H1 (cell line): Measurements from ENCODE around the gene BHMT. TPM values are rescaled to one million over a fixed set of nuclear protein-coding genes. Genes with fewer than 3 reads are reported as not detected.

ENCODE experiments used
- CTCF ChIA-PET: fragments of 300-600 bp; sonication (Branson Sonifier 250); formaldehyde crosslinking; loops from one replicate; lab custom pipeline; 2021; ENCODE audit not compliant: partially characterized antibody; lab: Charles Lee
- POLR2A ChIA-PET: fragments of 300-600 bp; sonication (Branson Sonifier 250); formaldehyde crosslinking; loops from one replicate; lab custom pipeline; 2021; ENCODE audit warnings: inconsistent platforms; ENCODE audit not compliant: partially characterized antibody; lab: Charles Lee
- DNase-seq, 2 experiments: peaks; one replicate each; pipeline versions ENCODE4 v3.0.0 to v3.0.0-alpha.2; 2010 to 2022; ENCODE audit warnings: low spot score in 2 of 2, low read depth in 1 of 2, mixed read lengths in 1 of 2
- FAIRE-seq: peaks from 2 replicates; lab custom pipeline; 2011; peaks lifted over from hg19 to GRCh38; lab: Jason Lieb, UNC
- H2AFZ ChIP-seq: 2 replicates; pipeline ENCODE4 v1.8.1; 2012; ENCODE audit warnings: low read length, inconsistent platforms
- H2AK5ac ChIP-seq: 2 replicates; pipeline ENCODE4 v1.6.1; 2013; ENCODE audit warnings: low read depth, low read length
- H2BK120ac ChIP-seq: replicated peaks from 2 replicates; pipeline ENCODE3; 2013; ENCODE audit warnings: low read depth, low read length, inconsistent platforms
- H2BK12ac ChIP-seq: 2 replicates; pipeline ENCODE4 v1.6.1; 2013; ENCODE audit warnings: low read depth, low read length
- H2BK15ac ChIP-seq: 2 replicates; pipeline ENCODE4 v1.6.1; 2013; ENCODE audit warnings: low read length
- H2BK20ac ChIP-seq: 2 replicates; pipeline ENCODE4 v1.6.1; 2013; ENCODE audit warnings: low read length
- H2BK5ac ChIP-seq: 2 replicates; pipeline ENCODE4 v1.6.1; 2013; ENCODE audit warnings: low read depth, low read length
- H3K14ac ChIP-seq: 2 replicates; pipeline ENCODE4 v1.6.1; 2013; ENCODE audit warnings: inconsistent platforms; ENCODE audit not compliant: insufficient read length
- H3K18ac ChIP-seq: 2 replicates; pipeline ENCODE4 v1.6.1; 2013; ENCODE audit warnings: low read length; ENCODE audit errors: extremely low read depth
- H3K23ac ChIP-seq: 2 replicates; pipeline ENCODE4 v1.6.1; 2013; ENCODE audit warnings: inconsistent platforms; ENCODE audit not compliant: insufficient read length
- H3K23me2 ChIP-seq: 2 replicates; pipeline ENCODE4 v1.6.1; 2013; ENCODE audit warnings: low read depth, low read length
- H3K27ac ChIP-seq: 2 replicates; pipeline ENCODE4 v1.6.1; 2011; ENCODE audit warnings: low read depth, low read length, inconsistent platforms
- H3K27me3 ChIP-seq, 4 experiments: replicated peaks in 1 of 4; 1 replicate in 1 of 4; 2 replicates in 3 of 4; pipeline versions ENCODE4 v1.6.1 to v1.8.1; 2011 to 2013; ENCODE audit warnings: low read length in 3 of 4, mild to moderate bottlenecking in 3 of 4, inconsistent platforms in 2 of 4, mixed read lengths in 2 of 4, moderate library complexity in 1 of 4; ENCODE audit not compliant: control insufficient read depth in 3 of 4, insufficient read depth in 3 of 4; ENCODE audit errors: extremely low read depth in 1 of 4
- H3K36me3 ChIP-seq, 4 experiments: 2 replicates each; pipeline versions ENCODE4 v1.6.1 to v1.8.1; 2011 to 2013; ENCODE audit warnings: mild to moderate bottlenecking in 4 of 4, low read length in 3 of 4, moderate library complexity in 2 of 4, control low read depth in 1 of 4, inconsistent platforms in 1 of 4; ENCODE audit not compliant: insufficient read depth in 4 of 4, control insufficient read depth in 2 of 4
- H3K4ac ChIP-seq: replicated peaks from 2 replicates; pipeline ENCODE3; 2013; ENCODE audit warnings: low read length, low read depth, mixed read lengths, inconsistent platforms; ENCODE audit not compliant: insufficient read length
- H3K4me1 ChIP-seq, 4 experiments: replicated peaks in 1 of 4; 1 replicate in 1 of 4; 2 replicates in 3 of 4; pipeline versions ENCODE4 v1.6.1 to v1.8.1; 2011 to 2013; ENCODE audit warnings: low read length in 3 of 4, inconsistent platforms in 2 of 4, mixed read lengths in 1 of 4; ENCODE audit not compliant: insufficient read depth in 4 of 4, control insufficient read depth in 3 of 4
- H3K4me2 ChIP-seq, 2 experiments: 2 replicates each; pipeline versions ENCODE4 v1.6.1 to v1.8.1; 2011 to 2013; ENCODE audit warnings: low read depth in 2 of 2, low read length in 2 of 2, control low read depth in 1 of 2, inconsistent platforms in 1 of 2, mild to moderate bottlenecking in 1 of 2; ENCODE audit not compliant: insufficient read depth in 1 of 2
- H3K4me3 ChIP-seq, 4 experiments: fragments of 200-600, 300-600 bp in 1 of 4; sonication (generic), shearing (Covaris generic), sonication (Bioruptor Twin) in 1 of 4; 2 replicates each; pipeline versions ENCODE4 v1.5.1 to v1.8.1; 2011 to 2016; ENCODE audit warnings: low read length in 4 of 4, low read depth in 3 of 4, control low read depth in 2 of 4, inconsistent platforms in 2 of 4, mild to moderate bottlenecking in 2 of 4, mixed read lengths in 1 of 4, moderate library complexity in 1 of 4; ENCODE audit not compliant: insufficient read depth in 2 of 4; ENCODE audit errors: extremely low read depth in 1 of 4
- H3K56ac ChIP-seq: replicated peaks from 2 replicates; pipeline ENCODE3; 2013; ENCODE audit warnings: low read depth, mild to moderate bottlenecking, mixed read lengths, low read length, inconsistent platforms; ENCODE audit not compliant: insufficient read length
- H3K79me1 ChIP-seq: 2 replicates; pipeline ENCODE4 v1.6.1; 2013; ENCODE audit warnings: low read depth, low read length, control low read depth
- H3K79me2 ChIP-seq, 2 experiments: 2 replicates each; pipeline versions ENCODE4 v1.6.1 to v1.8.1; 2012 to 2013; ENCODE audit warnings: low read length in 2 of 2, mild to moderate bottlenecking in 2 of 2, inconsistent platforms in 1 of 2; ENCODE audit not compliant: insufficient read depth in 2 of 2, control insufficient read depth in 1 of 2
- H3K9ac ChIP-seq, 4 experiments: replicated peaks in 1 of 4; 1 replicate in 1 of 4; 2 replicates in 3 of 4; pipeline versions ENCODE4 v1.6.1 to v1.8.1; 2011 to 2013; ENCODE audit warnings: low read depth in 3 of 4, low read length in 3 of 4, control low read depth in 2 of 4, mild to moderate bottlenecking in 2 of 4, moderate library complexity in 2 of 4, inconsistent platforms in 1 of 4; ENCODE audit errors: extremely low read depth in 1 of 4
- H3K9me3 ChIP-seq, 2 experiments: 2 replicates each; pipeline versions ENCODE4 v1.6.1 to v1.8.1; 2012 to 2013; ENCODE audit warnings: mild to moderate bottlenecking in 2 of 2, moderate library complexity in 2 of 2, control low read depth in 1 of 2, inconsistent platforms in 1 of 2, low read depth in 1 of 2, low read length in 1 of 2, mixed read lengths in 1 of 2; ENCODE audit not compliant: insufficient read depth in 2 of 2
- H4K20me1 ChIP-seq, 2 experiments: replicated peaks in 1 of 2; 2 replicates each; pipeline versions ENCODE3 to v1.8.1; 2011 to 2013; ENCODE audit warnings: inconsistent platforms in 2 of 2, low read length in 2 of 2, mild to moderate bottlenecking in 1 of 2; ENCODE audit not compliant: insufficient read depth in 2 of 2, control insufficient read depth in 1 of 2
- H4K5ac ChIP-seq: 2 replicates; pipeline ENCODE4 v1.6.1; 2013; ENCODE audit warnings: low read length, low read depth, mixed read lengths, inconsistent platforms; ENCODE audit not compliant: insufficient read length
- H4K8ac ChIP-seq: 2 replicates; pipeline ENCODE4 v1.8.0; 2013; ENCODE audit warnings: mild to moderate bottlenecking, moderate library complexity, low read length, inconsistent platforms; ENCODE audit not compliant: insufficient read depth; ENCODE audit errors: extremely low read depth
- H4K91ac ChIP-seq: replicated peaks from 2 replicates; pipeline ENCODE3; 2013; ENCODE audit warnings: low read length, mixed read lengths, inconsistent platforms; ENCODE audit not compliant: insufficient read length
- CEBPB ChIP-seq: IDR thresholded peaks from 2 replicates; pipeline ENCODE4 v1.6.1; 2012; ENCODE audit warnings: low read depth, low read length
- CREB1 ChIP-seq: IDR thresholded peaks from 2 replicates; pipeline ENCODE4 v1.6.1; 2012; ENCODE audit warnings: inconsistent platforms
- EZH2 ChIP-seq: fragments of 200-600 bp; sonication (generic); IDR thresholded peaks from 2 replicates; pipeline ENCODE4 v1.7.1; 2012; ENCODE audit warnings: low read depth, mild to moderate bottlenecking, moderate library complexity, low read length, inconsistent platforms; ENCODE audit not compliant: severe bottlenecking
- FOSL1 ChIP-seq: IDR thresholded peaks from 2 replicates; pipeline ENCODE4 v1.6.1; 2011; ENCODE audit warnings: mild to moderate bottlenecking, low read depth, low read length, moderate library complexity; ENCODE audit not compliant: insufficient read depth
- GABPA ChIP-seq: IDR thresholded peaks from 2 replicates; pipeline ENCODE4 v1.6.1; 2011; ENCODE audit warnings: mild to moderate bottlenecking, low read length, moderate library complexity, borderline replicate concordance; ENCODE audit not compliant: insufficient read depth
- HDAC2 ChIP-seq, 2 experiments: fragments of 300-600 bp in 1 of 2; sonication (generic) in 1 of 2; IDR thresholded peaks; 2 replicates each; pipeline ENCODE4 v1.6.1; 2011 to 2012; ENCODE audit warnings: low read depth in 2 of 2, low read length in 2 of 2, mild to moderate bottlenecking in 2 of 2, moderate library complexity in 2 of 2, borderline replicate concordance in 1 of 2, inconsistent platforms in 1 of 2
- MAFK ChIP-seq: IDR thresholded peaks from 2 replicates; pipeline ENCODE4 v1.6.1; 2012; ENCODE audit warnings: low read depth, mild to moderate bottlenecking, improper control_type of control experiment, low read length
- POLR2AphosphoS5 ChIP-seq: IDR thresholded peaks from 2 replicates; pipeline ENCODE4 v1.6.1; 2011; ENCODE audit warnings: low read depth, low read length
- POU5F1 ChIP-seq: IDR thresholded peaks from 2 replicates; pipeline ENCODE4 v1.6.1; 2011; ENCODE audit warnings: low read depth, mild to moderate bottlenecking, low read length, moderate library complexity
- RNF2 ChIP-seq: fragments of 200-900, 300-1000 bp; sonication (generic); IDR thresholded peaks from 2 replicates; pipeline ENCODE4 v1.7.1; 2016; ENCODE audit warnings: borderline replicate concordance, low read depth, mild to moderate bottlenecking, antibody characterized with exemption, low read length; ENCODE audit not compliant: poor library complexity, severe bottlenecking; ENCODE audit errors: missing control alignments
- SIRT6 ChIP-seq: IDR thresholded peaks from one replicate; pipeline ENCODE4 v1.7.1; 2012; ENCODE audit warnings: low read length, inconsistent platforms
- TAF1 ChIP-seq: IDR thresholded peaks from 2 replicates; pipeline ENCODE4 v1.6.1; 2011; ENCODE audit warnings: mild to moderate bottlenecking, low read depth, low read length
- WGBS, 2 experiments: shearing (Covaris generic) in 1 of 2; methylation state at CpG; one replicate each; pipeline versions ENCODE4 v1.1.6 to v1.1.7; 2013 to 2015; ENCODE audit warnings: low lambda C conversion rate in 2 of 2, mixed read lengths in 2 of 2, inconsistent platforms in 1 of 2, low coverage in 1 of 2, missing lambda C conversion rate in 1 of 2; ENCODE audit not compliant: insufficient replicate concordance in 2 of 2, insufficient coverage in 1 of 2, insufficient read length in 1 of 2; ENCODE audit errors: extremely low coverage in 1 of 2, missing lambda C conversion rate in 1 of 2; 5-methylcytosine and 5-hydroxymethylcytosine counted together
- polyA plus RNA-seq, 7 experiments: library from polyadenylated mRNA; depleted of rRNA in 3 of 7; stranded (reverse) in 5 of 7; unstranded in 2 of 7; fragments of >200 nt in 5 of 7; fragments of 200-250 nt in 2 of 7; gene quantifications; 1 replicate in 5 of 7; 2 replicates in 1 of 7; 4 replicates in 1 of 7; pipeline versions ENCODE4 v1.2.1 to v1.2.3, GENCODE V29; 2011 to 2013; ENCODE audit warnings: missing spikeins in 2 of 7, mixed read lengths in 2 of 7
- total RNA-seq: library from RNA; stranded (reverse); fragmentation: NEBNext Ultra II Directional; extraction: Animal tissue kit (Norgen Biotek cat#: 25700); gene quantifications from 2 replicates; pipeline ENCODE4 v1.2.1, GENCODE V29; 2021

Gene BHMT
- total and polyA plus RNA-seq, 2 of the 8 experiments (the other 6 are each of a cell fraction or from before 2014, with no cell fraction given): 0.54 to 1.6 TPM

DNA sequence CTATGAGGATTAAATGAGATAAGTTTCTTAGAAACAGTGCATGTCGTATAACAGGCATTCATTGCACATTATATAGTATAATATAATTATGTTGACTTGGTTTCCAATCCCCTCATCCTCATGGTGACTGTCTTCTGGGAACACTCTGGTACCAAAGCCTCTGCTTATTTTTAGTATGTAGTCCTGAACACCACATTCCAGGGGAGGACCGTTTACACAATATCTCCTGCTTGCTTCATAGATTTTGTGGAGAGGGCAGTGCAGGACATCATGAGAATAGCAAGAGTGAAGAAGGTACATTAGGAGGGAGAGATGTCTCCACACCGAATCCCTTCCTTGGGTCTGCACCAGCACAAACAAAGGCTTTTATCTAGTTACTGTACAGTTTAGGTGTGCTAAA lies 20.5 kb upstream of the BHMT start:
- POLR2A ChIA-PET: no interaction called here
- CTCF ChIA-PET: interaction anchor here (1.2 kb wide), 1 partner anchor 16 kb away, joined by 3 read pairs; no protein-coding TSS in a partner anchor
- Histone ChIP-seq H3K23ac (no peak overlapping the region), H3K27me3 (no peaks in the 10 kb centered on the region; a peak in 1 of 7 replicates), H4K5ac (no peak overlapping the region), H2BK12ac (no peak overlapping the region), H3K4me1 (0 out of 7 replicates have a peak, but pooled peaks cover 0 to 2% (median 0%) of the 10 kb centered on the region in 4 experiments), H2AK5ac (no peak overlapping the region), H2BK120ac (no peak overlapping the region), H3K4me2 (no peak overlapping the region), H4K8ac (no peak overlapping the region), H3K9ac (no peak overlapping the region), H2BK5ac (no peak overlapping the region), H3K23me2 (no peaks in the 10 kb centered on the region), H3K4ac (no peak overlapping the region), H2BK15ac (no peak overlapping the region), H3K9me3 (no peaks in the 10 kb centered on the region), H3K36me3 (no peaks in the 10 kb centered on the region), H3K4me3 (no peak overlapping the region), H3K79me2 (no peaks in the 10 kb centered on the region), H4K91ac (no peak overlapping the region), H3K79me1 (no peaks in the 10 kb centered on the region), H3K14ac (no peak overlapping the region), H3K18ac (no peak overlapping the region), H4K20me1 (no peaks in the 10 kb centered on the region), H2AFZ (no peak overlapping the region), H3K56ac (no peak overlapping the region), H3K27ac (no peak overlapping the region), H2BK20ac (no peak overlapping the region)
- TF ChIP-seq RNF2 (no peak), FOSL1 (no peak), SIRT6 (no peak), CREB1 (no peak), POLR2AphosphoS5 (no peak), EZH2 (no peak), POU5F1 (no peak), HDAC2 (IDR thresholded peaks at IDR 0.05; ENCODE audit: borderline replicate concordance in 1 of 2, low read depth in 2 of 2, low read length in 2 of 2) (no peak), MAFK (no peak), GABPA (no peak), CEBPB (no peak), TAF1 (no peak)
- no peak for FAIRE-seq
- no peak for DNase-seq
- WGBS, 2 experiments: 74% methylated on average over 3 of the region's 3 CpGs; no CpG with 5 or more reads in 1 of the 2 experiments
